ENCODE data around the gene GSE1. TPM values are rescaled to one million over a fixed set of nuclear protein-coding genes. Genes with fewer than 3 reads are reported as not detected.

The GSE1 gene
- total RNA-seq, 2 experiments from 2014 or later = 8.6 to 10.1 TPM

DNA sequence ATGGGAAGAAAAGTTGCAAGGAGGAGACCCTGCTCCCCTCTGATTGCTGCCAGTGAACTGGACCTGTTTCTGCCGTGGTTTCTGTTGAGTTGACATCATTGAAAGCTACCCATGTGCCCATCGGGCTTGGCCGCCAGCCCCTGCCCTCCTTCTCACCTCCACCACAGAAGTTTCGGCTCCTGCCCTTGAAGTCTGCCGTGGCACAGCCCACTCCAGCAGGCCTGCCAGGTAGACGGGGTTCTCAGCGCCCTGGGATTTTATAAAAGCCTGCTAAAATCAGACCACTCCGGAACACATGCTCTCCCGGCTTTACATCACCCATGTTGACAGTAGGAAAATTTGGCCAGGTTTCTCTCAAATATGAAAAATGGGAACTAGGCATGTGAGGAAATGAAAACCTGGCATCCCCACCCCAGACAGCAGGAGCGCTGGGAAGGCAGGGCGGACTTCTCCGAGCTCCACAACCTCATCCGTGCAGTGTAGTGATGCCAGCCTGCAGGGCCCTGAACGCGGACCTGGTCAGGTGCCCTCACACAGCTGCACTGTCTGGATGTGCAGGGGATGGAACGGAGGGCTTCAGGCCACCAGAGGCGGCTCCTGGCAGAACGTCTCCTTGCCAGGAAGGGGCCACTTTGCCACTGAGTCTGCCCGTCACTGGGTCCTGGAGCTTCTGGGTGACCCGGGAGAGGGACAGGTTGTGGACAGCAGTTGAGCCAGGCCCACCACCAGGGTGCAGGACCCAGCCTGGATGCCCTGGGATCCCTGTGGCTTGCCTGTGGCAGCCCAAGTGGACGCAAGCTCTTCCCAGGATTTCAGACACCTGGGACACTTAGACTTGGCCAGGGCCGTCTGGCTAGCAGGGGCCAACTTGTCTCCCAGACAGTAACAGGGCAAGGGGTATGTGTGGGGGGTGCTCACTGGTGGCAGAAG, 6.9 kb upstream of the GSE1 start:
- no peak for DNase-seq
- Mint-ChIP-seq H3K27me3 (ENCODE audit: low read depth) (no peaks in the 10 kb centered on the region), H3K9me3 (no peaks in the 10 kb centered on the region), H3K4me3 (no peak overlapping the region), H3K27ac (no peak overlapping the region), H3K4me1 (ENCODE audit: low read depth) (peaks cover 9% of the 10 kb centered on the region), H3K36me3 (ENCODE audit: low read depth) (no peaks in the 10 kb centered on the region)
- intact Hi-C loops (cut with micrococcal nuclease) = no loop called here
- CTCF ChIA-PET = interaction anchor here (0.6 to 1.8 kb wide), 4 partner anchors 9 to 187 kb away, joined by 3 to 8 read pairs (median 4); no protein-coding TSS in a partner anchor

DNA sequence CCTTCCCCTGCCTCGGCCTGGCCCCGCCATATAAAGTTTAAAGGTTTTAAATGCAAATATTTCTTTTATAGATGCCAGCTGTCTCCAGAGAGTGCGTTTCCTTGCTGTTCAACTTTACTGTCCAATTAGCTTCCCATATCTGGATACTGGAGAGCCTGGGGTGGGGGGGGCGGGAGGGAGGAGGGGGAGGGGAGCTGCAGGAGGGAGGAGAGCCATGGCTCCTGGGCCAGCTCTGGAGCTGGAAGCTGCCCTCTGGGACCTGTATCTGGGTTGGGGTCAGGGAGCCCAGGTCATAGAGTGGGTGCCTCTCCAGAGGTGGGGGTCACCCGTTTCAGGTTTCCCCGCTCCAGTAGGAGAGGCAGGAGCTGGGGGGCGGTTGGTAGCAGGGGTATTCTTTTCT, 6.2 kb upstream of the GSE1 start:
- H3K4me1 Mint-ChIP-seq (ENCODE audit: low read depth) = peaks cover 9% of the 10 kb centered on the region
- no peaks in the 10 kb centered on the region for H3K27me3 Mint-ChIP-seq (ENCODE audit: low read depth)
- CTCF ChIA-PET = interaction anchor here (0.6 to 1.8 kb wide), 5 partner anchors 9 to 187 kb away, joined by 3 to 8 read pairs (median 5); no protein-coding TSS in a partner anchor
- H3K36me3 Mint-ChIP-seq (ENCODE audit: low read depth) = no peaks in the 10 kb centered on the region
- no peaks in the 10 kb centered on the region for H3K9me3 Mint-ChIP-seq
- no peak overlapping the region for H3K27ac Mint-ChIP-seq
- intact Hi-C loops (cut with micrococcal nuclease) = no loop called here
- no peak overlapping the region for H3K4me3 Mint-ChIP-seq
- DNase-seq = no peak

DNA sequence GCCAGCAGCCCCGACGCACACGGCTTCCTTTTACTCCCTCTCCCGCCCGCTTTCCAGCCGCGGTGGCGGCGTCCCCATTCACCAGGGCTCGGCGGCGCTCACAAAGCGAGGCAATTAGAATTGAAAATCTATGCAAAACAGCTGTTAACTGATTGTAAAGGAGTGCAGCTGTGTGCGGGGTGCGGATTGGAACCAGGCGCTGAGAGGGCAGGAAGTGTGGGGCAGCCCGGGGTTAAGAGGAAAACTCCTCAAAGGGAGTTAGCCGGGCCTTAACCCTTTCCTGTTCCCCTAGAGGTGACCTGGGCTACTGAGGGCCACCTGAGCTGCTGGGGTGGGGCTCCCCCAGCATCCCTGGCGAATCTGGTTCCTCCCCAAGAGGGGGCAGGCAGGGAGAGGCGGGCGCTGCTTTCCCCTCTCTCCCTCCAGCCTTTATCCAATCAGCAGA, 5.8 kb upstream of the GSE1 start:
- H3K4me3 Mint-ChIP-seq = no peak overlapping the region
- no peak overlapping the region for H3K27ac Mint-ChIP-seq
- CTCF ChIA-PET = interaction anchor here (0.6 to 1.8 kb wide), 4 partner anchors 9 to 188 kb away, joined by 3 to 8 read pairs (median 5); no protein-coding TSS in a partner anchor
- DNase-seq = peak; percentile 43
- no peaks in the 10 kb centered on the region for H3K9me3 Mint-ChIP-seq
- H3K27me3 Mint-ChIP-seq (ENCODE audit: low read depth) = no peaks in the 10 kb centered on the region
- intact Hi-C loops (cut with micrococcal nuclease) = no loop called here
- H3K36me3 Mint-ChIP-seq (ENCODE audit: low read depth) = no peaks in the 10 kb centered on the region
- H3K4me1 Mint-ChIP-seq (ENCODE audit: low read depth) = peaks cover 9% of the 10 kb centered on the region

DNA sequence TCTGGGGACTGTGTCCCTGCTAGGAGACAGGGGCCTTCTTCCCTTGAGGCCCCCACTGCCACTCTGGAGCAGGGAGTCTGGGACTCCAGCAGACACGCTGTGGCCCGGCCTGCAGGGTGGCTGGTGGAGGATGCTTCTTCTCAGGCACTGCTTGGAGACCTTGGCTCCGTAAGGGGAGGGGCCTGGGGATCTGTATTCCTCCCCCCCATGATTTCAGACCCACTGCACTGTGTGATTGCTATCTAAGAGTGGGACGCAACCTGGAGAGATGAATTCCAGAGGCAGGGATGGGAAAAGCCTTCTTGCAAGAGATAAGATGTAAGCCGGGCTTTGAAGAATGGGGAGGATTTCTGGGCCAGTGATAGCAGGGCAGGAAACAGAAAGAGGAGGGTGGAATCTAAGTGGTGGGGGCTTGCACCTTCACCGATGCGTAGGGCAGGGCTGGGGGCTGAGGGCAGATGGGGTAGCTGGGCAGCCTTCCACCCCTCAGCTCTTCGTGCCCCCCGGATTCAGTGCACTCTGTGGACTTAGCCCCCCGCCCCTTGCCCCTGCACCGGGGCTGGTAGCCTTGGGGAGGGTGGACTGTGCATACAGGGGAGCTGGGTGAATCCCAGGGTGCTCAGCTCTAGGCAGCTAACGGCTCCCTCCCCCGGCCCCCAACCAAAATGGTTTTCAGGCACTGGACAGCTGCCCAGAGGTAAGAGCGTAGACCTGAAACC, 5.2 kb upstream of the GSE1 start:
- Mint-ChIP-seq H3K27me3 (ENCODE audit: low read depth) (no peaks in the 10 kb centered on the region), H3K9me3 (no peaks in the 10 kb centered on the region), H3K4me1 (ENCODE audit: low read depth) (peaks cover 9% of the 10 kb centered on the region), H3K27ac (no peak overlapping the region), H3K4me3 (no peak overlapping the region), H3K36me3 (ENCODE audit: low read depth) (no peaks in the 10 kb centered on the region)
- CTCF ChIA-PET = interaction anchor here (0.8 to 1.8 kb wide), 4 partner anchors 8 to 188 kb away, joined by 3 to 8 read pairs (median 4); no protein-coding TSS in a partner anchor
- no peak for DNase-seq
- intact Hi-C loops (cut with micrococcal nuclease) = no loop called here

DNA sequence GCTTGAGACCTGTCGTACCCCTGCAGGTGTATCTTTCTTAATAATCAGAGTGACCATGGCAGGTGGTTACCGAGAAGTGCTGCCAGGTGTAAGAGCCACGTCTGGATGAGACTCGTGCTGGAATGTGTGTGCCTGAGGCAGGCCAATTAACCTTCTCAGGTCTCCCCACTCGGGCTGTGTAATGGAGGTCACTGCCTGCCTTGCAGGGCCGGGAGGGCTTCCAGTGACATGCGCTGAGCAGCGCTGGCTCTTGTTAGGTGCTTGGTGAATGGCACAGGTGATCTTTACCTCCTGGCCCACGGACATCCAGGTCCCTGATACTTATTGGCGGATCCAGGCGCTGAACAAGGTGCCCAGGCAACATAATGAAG, 4.6 kb upstream of the GSE1 start:
- no peak overlapping the region for H3K27ac Mint-ChIP-seq
- no peaks in the 10 kb centered on the region for H3K27me3 Mint-ChIP-seq (ENCODE audit: low read depth)
- H3K4me3 Mint-ChIP-seq = no peak overlapping the region
- H3K4me1 Mint-ChIP-seq (ENCODE audit: low read depth) = peaks cover 9% of the 10 kb centered on the region
- H3K9me3 Mint-ChIP-seq = no peaks in the 10 kb centered on the region
- no peaks in the 10 kb centered on the region for H3K36me3 Mint-ChIP-seq (ENCODE audit: low read depth)
- no peak for DNase-seq
- intact Hi-C loops (cut with micrococcal nuclease) = no loop called here
- CTCF ChIA-PET = interaction anchor here (0.8 kb wide), 1 partner anchor 51 kb away, joined by 3 read pairs; no protein-coding TSS in a partner anchor

DNA sequence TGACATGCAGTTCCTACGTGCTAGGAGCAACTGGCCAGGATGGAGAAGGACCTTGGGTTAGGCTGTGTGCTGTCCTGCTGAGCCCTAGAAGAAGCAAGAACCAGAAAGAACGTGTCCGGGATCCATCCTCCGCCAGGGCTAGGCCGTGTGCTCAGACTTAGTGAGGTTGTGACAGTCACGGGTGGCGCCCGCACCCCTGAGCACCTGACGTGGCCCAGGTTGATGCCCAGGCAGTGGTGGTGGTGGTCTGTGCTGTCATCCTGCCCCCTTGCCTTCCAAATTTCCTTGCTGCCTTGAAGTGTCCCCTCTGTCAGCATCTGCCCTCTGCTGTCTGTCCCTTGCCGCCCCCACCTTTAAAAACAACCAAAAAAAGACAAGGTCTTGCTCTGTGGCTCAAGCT, 4.2 kb upstream of the GSE1 start:
- no peaks in the 10 kb centered on the region for H3K27me3 Mint-ChIP-seq (ENCODE audit: low read depth)
- CTCF ChIA-PET = interaction anchor here (0.6 to 2.9 kb wide), 17 partner anchors 23 to 304 kb away, joined by 3 to 24 read pairs (median 6); no protein-coding TSS in a partner anchor
- no peaks in the 10 kb centered on the region for H3K36me3 Mint-ChIP-seq (ENCODE audit: low read depth)
- H3K4me1 Mint-ChIP-seq (ENCODE audit: low read depth) = peaks cover 9% of the 10 kb centered on the region
- DNase-seq = no peak
- H3K9me3 Mint-ChIP-seq = no peaks in the 10 kb centered on the region
- no peak overlapping the region for H3K27ac Mint-ChIP-seq
- no peak overlapping the region for H3K4me3 Mint-ChIP-seq
- intact Hi-C loops (cut with micrococcal nuclease) = no loop called here

DNA sequence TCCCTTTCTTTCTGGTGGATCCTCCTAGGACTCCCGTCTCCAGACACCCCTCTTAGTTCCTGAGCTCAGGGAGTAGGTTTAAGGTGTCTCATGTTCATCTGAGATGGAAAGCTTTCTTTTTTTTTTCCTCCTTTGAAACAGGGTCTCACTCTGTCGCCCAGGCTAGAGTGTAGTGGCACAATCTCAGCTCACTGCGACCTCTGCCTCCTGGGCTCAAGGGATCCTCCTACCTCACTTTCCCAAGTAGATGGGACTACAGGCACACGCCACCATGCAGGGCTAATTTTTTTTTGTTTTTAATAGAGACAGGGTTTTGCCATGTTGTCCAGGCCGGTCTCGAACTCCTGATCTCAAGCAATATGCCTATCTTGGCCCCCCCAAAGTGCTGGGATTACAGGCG, 3.6 kb upstream of the GSE1 start:
- no peak for DNase-seq
- Mint-ChIP-seq H3K9me3 (no peaks in the 10 kb centered on the region), H3K36me3 (ENCODE audit: low read depth) (no peaks in the 10 kb centered on the region), H3K4me1 (ENCODE audit: low read depth) (peaks cover 11% of the 10 kb centered on the region), H3K27ac (no peak overlapping the region), H3K27me3 (ENCODE audit: low read depth) (no peaks in the 10 kb centered on the region), H3K4me3 (no peak overlapping the region)
- CTCF ChIA-PET = interaction anchor here (0.6 to 2.9 kb wide), 25 partner anchors 11 to 356 kb away, joined by 3 to 24 read pairs (median 4); no protein-coding TSS in a partner anchor
- intact Hi-C loops (cut with micrococcal nuclease) = no loop called here

DNA sequence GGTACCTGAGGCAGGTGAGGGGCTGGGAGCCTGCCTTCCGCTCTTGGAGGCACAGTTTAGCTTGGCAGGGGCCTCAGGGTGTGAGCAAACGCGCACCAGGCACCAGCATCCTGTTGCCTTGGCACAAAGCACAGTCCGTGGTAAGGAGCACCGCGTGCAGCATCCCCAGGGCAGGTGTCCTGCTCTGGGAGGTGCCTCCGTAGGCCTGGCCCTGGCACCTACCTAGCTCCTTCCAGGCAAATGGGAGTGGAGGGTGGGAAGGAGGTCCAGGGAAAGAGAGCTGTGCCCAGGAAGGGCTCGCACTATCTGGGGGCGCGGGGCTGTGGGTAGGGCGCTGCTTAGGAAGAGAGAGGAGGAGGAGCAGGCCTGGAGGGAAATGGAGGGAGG, 3.1 kb upstream of the GSE1 start:
- no peak overlapping the region for H3K4me3 Mint-ChIP-seq
- CTCF ChIA-PET = interaction anchor here (0.6 to 2.9 kb wide), 26 partner anchors 10 to 357 kb away, joined by 3 to 24 read pairs (median 3); no protein-coding TSS in a partner anchor

DNA sequence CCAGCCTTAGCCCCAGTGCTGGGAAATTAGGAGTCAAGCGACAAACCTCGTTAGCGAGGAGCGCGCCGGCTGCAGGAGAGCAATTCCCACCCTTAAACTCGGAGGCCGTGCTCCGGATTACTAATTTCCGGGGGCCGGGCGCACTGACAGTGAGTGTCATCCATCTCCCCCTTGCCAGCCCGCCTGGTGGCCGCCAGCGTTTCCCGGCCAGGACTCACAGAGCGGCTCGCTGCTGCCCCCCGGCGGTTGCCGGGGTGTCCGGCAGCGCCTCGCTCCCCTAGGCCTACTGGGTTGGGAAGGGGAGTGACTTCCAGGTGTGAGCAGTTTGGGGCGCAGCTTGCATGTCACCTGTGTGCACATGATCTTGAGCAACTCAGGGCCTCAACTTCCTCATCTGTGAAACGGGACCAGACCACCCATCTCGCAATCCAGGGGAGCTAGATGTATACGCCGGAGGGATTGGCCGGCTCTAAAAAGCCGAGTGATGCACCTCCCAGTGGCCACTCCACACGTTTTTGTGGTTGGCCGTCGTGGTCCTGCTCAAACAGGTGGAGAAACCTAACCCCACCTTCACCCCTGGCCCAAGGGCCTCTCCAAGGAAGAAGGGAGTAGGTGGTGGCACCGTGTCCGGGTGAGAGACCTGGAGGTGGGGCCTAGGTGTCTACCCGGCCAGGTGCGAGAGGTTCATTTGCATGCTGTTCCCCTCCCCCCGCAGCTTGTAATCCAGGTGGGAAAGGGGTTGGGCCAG, 2.5 kb upstream of the GSE1 start:
- intact Hi-C loops (cut with micrococcal nuclease) = loop anchor here (1.0 kb wide), 8 partner anchors 55 to 304 kb away; no protein-coding TSS in a partner anchor

More for the DNA sequence above, 3.1 kb upstream of the GSE1 start:
- Mint-ChIP-seq H3K27me3 (ENCODE audit: low read depth) (no peaks in the 10 kb centered on the region), H3K9me3 (no peaks in the 10 kb centered on the region), H3K4me1 (ENCODE audit: low read depth) (peaks cover 14% of the 10 kb centered on the region), H3K36me3 (ENCODE audit: low read depth) (no peaks in the 10 kb centered on the region), H3K27ac (no peak overlapping the region)
- no peak for DNase-seq
- intact Hi-C loops (cut with micrococcal nuclease) = loop anchor here (1.0 kb wide), 8 partner anchors 55 to 304 kb away; no protein-coding TSS in a partner anchor

DNA sequence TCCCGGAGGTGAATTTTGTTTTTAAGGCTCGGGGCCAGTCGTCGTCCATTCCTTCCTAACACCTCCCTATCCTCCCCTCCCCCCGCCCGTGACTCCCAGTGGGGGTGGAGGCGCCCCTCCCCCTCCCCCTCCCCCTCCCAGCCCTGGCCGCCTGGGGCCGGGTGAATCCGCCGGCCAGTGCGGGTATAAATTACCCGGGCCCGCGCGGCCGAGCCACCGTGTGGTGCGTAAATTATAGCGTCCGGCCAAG, 2.0 kb upstream of the GSE1 start:
- CTCF ChIA-PET = interaction anchor here (0.7 to 2.9 kb wide), 12 partner anchors 54 to 195 kb away, joined by 3 to 24 read pairs (median 9); partner anchors contain the start of gene GINS2
- intact Hi-C loops (cut with micrococcal nuclease) = no loop called here
- Mint-ChIP-seq H3K27ac (no peak overlapping the region), H3K4me1 (ENCODE audit: low read depth) (peaks cover 25% of the 10 kb centered on the region), H3K9me3 (no peaks in the 10 kb centered on the region), H3K36me3 (ENCODE audit: low read depth) (no peaks in the 10 kb centered on the region), H3K4me3 (peak overlapping the region; percentile 65), H3K27me3 (ENCODE audit: low read depth) (peaks cover 8% of the 10 kb centered on the region)
- no peak for DNase-seq

More for the DNA sequence above, 2.5 kb upstream of the GSE1 start:
- Mint-ChIP-seq H3K27ac (no peak overlapping the region), H3K4me3 (peak overlapping the region; percentile 65), H3K9me3 (no peaks in the 10 kb centered on the region), H3K27me3 (ENCODE audit: low read depth) (peaks cover 5% of the 10 kb centered on the region), H3K36me3 (ENCODE audit: low read depth) (no peaks in the 10 kb centered on the region), H3K4me1 (ENCODE audit: low read depth) (peaks cover 20% of the 10 kb centered on the region)
- CTCF ChIA-PET = interaction anchor here (0.6 to 2.9 kb wide), 21 partner anchors 36 to 358 kb away, joined by 3 to 24 read pairs (median 3); partner anchors contain the start of gene GINS2
- peak; percentile 91 for DNase-seq

DNA sequence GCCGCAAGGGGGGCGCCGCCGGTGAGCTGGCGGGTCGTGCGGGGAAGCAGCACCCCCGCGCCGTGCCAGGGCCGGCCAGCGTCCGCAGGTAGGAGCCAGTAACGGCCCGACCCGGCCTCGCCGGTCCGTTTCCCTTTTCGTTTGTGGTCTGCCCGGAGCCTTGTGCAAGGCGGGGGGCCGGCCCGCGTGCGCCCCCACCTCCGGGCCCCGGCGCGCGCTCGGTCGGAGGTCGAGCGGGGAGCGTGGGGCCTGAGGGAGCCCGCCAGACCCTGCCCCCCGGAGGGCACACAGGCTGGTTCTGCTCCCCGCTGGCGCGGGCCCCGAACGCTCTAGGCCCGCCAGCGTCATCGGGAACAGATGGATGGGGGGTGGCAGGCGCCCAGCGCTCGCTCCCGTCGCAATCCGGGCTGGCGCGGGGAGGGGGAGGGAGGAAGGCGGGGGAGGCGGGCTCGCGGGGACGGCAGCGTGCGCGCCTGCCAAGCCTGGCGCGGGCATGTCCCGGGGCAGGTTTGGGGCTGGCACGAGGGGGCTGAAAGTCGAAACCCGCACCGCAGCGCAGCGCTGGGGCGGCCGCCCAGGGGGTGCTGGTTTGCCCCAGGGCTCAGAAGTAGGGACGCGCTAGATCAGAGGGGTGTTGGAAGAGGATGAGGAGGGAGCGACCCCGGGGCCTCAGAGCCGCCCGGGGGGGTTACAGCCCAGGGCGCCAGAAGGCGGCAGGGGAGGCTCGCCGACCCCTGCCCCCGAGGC, 1.5 kb upstream of the GSE1 start:
- Mint-ChIP-seq H3K4me3 (peak overlapping the region; percentile 54), H3K27me3 (ENCODE audit: low read depth) (peaks cover 11% of the 10 kb centered on the region), H3K27ac (no peak overlapping the region), H3K36me3 (ENCODE audit: low read depth) (no peaks in the 10 kb centered on the region), H3K4me1 (ENCODE audit: low read depth) (peaks cover 30% of the 10 kb centered on the region), H3K9me3 (no peaks in the 10 kb centered on the region)
- intact Hi-C loops (cut with micrococcal nuclease) = loop anchor here (2.0 kb wide), 1 partner anchor 187 kb away; the partner anchor contains the start of genes COX4I1 and EMC8
- CTCF ChIA-PET = interaction anchor here (1.0 to 2.9 kb wide), 7 partner anchors 54 to 191 kb away, joined by 3 to 24 read pairs (median 12); partner anchors contain the start of gene GINS2
- peak; percentile 71 for DNase-seq
